Measurements from ENCODE around the gene DKK3.

DKK3 gene

GRCh38 chr11:11942668-11943067 lies 65.8 kb downstream of the DKK3 start:
- Histone ChIP-seq H3K27me3 (replicated peaks; ENCODE audit: control insufficient read depth, insufficient read depth, low read length) (no peaks in the 10 kb centered on the region), H3K4me3 (replicated peaks; ENCODE audit: low read depth, low read length) (no peak overlapping the region), H3K36me3 (ENCODE audit: control insufficient read depth, insufficient read depth, low read length) (no peaks in the 10 kb centered on the region; the same call in none of the 2 replicates)
- DNase-seq (ENCODE audit: extremely low read depth, insufficient read length): no peak
- no peak for TF ChIP-seq CTCF (IDR thresholded peaks at IDR 0.05; ENCODE audit: insufficient read depth, low read length, poor library complexity, severe bottlenecking)

- Histone ChIP-seq H3K27me3 (replicated peaks; ENCODE audit: control insufficient read depth, insufficient read depth, low read length) (no peaks in the 10 kb centered on the region), H3K4me3 (replicated peaks; ENCODE audit: low read depth, low read length) (no peak overlapping the region), H3K36me3 (ENCODE audit: control insufficient read depth, insufficient read depth, low read length) (no peaks in the 10 kb centered on the region; the same call in none of the 2 replicates)
- no peak for TF ChIP-seq CTCF (IDR thresholded peaks at IDR 0.05; ENCODE audit: insufficient read depth, low read length, poor library complexity, severe bottlenecking)
- no peak for DNase-seq (ENCODE audit: extremely low read depth, insufficient read length)
These were observed 67.9 kb downstream of the DKK3 start for GRCh38 chr11:11940551-11940950.

DNA sequence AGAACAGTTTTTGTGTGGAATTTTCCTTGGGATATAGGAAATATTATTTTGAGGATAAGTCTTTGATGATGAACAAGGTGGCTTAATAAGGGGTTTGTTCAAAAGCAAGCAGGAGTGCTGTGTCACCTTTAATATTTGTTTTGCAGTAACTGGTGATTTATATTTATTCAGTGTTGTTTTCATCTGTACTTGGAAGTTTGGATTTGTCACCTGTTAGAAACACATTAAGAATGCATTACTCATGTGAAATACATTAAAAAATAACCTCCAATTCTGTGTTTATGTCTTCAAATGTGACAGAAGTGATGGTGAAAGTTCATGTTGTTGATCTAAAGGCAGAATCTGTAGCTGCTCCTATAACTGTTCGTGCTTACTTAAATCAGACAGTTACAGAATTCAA lies 70.5 kb downstream of the DKK3 start:
- no peak for DNase-seq (ENCODE audit: extremely low read depth, insufficient read length)
- H3K36me3 ChIP-seq (ENCODE audit: control insufficient read depth, insufficient read depth, low read length): no peaks in the 10 kb centered on the region; the same call in 1 of the 2 replicates
- TF ChIP-seq CTCF (IDR thresholded peaks at IDR 0.05; ENCODE audit: insufficient read depth, low read length, poor library complexity, severe bottlenecking): no peak
- H3K4me3 ChIP-seq (replicated peaks; ENCODE audit: low read depth, low read length): no peak overlapping the region
- no peaks in the 10 kb centered on the region for H3K27me3 ChIP-seq (replicated peaks; ENCODE audit: control insufficient read depth, insufficient read depth, low read length)

DNA sequence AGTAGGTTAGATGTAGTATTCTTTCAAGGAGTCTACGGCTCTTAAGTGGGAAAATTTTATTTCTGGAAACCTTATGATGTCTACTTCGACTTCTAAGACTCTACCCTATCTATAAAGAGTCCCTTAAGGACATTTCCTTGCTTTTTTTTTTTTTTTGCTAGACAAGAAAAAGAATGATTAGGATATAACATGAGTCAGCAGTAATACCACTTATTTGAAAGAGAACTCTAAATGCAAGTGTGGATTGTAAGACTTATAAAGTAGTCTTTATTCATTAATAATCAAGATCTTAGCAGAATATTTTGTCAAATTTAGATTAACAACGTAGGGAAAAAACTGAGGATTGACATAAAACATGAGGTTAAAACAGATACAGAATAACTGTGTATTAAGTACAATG lies 71.0 kb downstream of the DKK3 start:
- no peaks in the 10 kb centered on the region; the same call in 1 of the 2 replicates for H3K36me3 ChIP-seq (ENCODE audit: control insufficient read depth, insufficient read depth, low read length)

DNA sequence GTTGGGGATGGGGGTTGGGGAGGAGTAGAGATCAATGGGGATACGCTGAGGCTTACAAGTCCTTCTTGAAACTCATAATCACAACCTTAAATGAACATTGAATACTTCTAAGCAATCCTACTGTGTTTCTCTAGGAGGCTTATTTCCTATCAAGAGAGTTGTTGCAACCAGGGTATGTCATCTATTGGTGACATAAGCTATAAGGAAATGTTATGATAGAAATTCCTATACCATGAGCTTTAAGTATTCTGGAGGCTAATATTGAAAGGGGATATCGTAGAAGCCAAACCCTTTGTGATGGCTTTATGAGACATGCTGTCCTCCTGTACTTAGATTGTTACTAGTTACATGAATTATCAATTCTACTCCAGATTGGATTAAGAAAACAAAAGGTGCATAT lies 72.9 kb downstream of the DKK3 start:
- Histone ChIP-seq H3K4me3 (replicated peaks; ENCODE audit: low read depth, low read length) (no peak overlapping the region), H3K27me3 (replicated peaks; ENCODE audit: control insufficient read depth, insufficient read depth, low read length) (no peaks in the 10 kb centered on the region), H3K36me3 (ENCODE audit: control insufficient read depth, insufficient read depth, low read length) (no peaks in the 10 kb centered on the region; the same call in 1 of the 2 replicates)
- DNase-seq (ENCODE audit: extremely low read depth, insufficient read length): no peak
- no peak for TF ChIP-seq CTCF (IDR thresholded peaks at IDR 0.05; ENCODE audit: insufficient read depth, low read length, poor library complexity, severe bottlenecking)

More for the DNA sequence above, 71.0 kb downstream of the DKK3 start:
- no peak for DNase-seq (ENCODE audit: extremely low read depth, insufficient read length)
- TF ChIP-seq CTCF (IDR thresholded peaks at IDR 0.05; ENCODE audit: insufficient read depth, low read length, poor library complexity, severe bottlenecking): no peak
- Histone ChIP-seq H3K27me3 (replicated peaks; ENCODE audit: control insufficient read depth, insufficient read depth, low read length) (no peaks in the 10 kb centered on the region), H3K4me3 (replicated peaks; ENCODE audit: low read depth, low read length) (no peak overlapping the region)

- TF ChIP-seq CTCF (IDR thresholded peaks at IDR 0.05; ENCODE audit: insufficient read depth, low read length, poor library complexity, severe bottlenecking): peak; percentile 52
- no peaks in the 10 kb centered on the region for H3K36me3 ChIP-seq (ENCODE audit: control insufficient read depth, insufficient read depth, low read length)
- H3K4me3 ChIP-seq (replicated peaks; ENCODE audit: low read depth, low read length): no peak overlapping the region
- no peak for DNase-seq (ENCODE audit: extremely low read depth, insufficient read length)
- no peaks in the 10 kb centered on the region for H3K27me3 ChIP-seq (replicated peaks; ENCODE audit: control insufficient read depth, insufficient read depth, low read length)
These were observed 76.9 kb downstream of the DKK3 start for GRCh38 chr11:11931461-11932055.

Data from GM06990 (cell line).